OCI-LY7 (cell line): ENCODE measurements around the gene TRAPPC10. TPM values are rescaled to one million over a fixed set of nuclear protein-coding genes. Genes with fewer than 3 reads are reported as not detected.

Source experiments
- BruUV-seq: library from RNA; stranded (reverse); fragments of 400-500 nt; replicated peaks from 2 replicates; lab custom pipeline; 2021; lab: Mats Ljungman, UMichigan
- CTCF ChIA-PET: fragments of 300-600 bp; sonication (Branson Sonifier 250); formaldehyde crosslinking; loops from one replicate; lab custom pipeline; 2022; ENCODE audit warnings: antibody characterized with exemption; ENCODE audit not compliant: unreplicated experiment; lab: Charles Lee
- POLR2A ChIA-PET: fragments of 300-600 bp; sonication (Branson Sonifier 250); formaldehyde crosslinking; loops from one replicate; lab custom pipeline; 2022; ENCODE audit warnings: antibody characterized with exemption; lab: Charles Lee
- DNase-seq: peaks from one replicate; pipeline ENCODE4 v3.0.0-alpha.2; 2015; ENCODE audit warnings: low spot score
- H2AFZ ChIP-seq: fragments of 200-600 bp; sonication (generic), shearing (Covaris generic); 2 replicates; pipeline ENCODE4 v1.6.1; 2014; ENCODE audit warnings: mild to moderate bottlenecking, antibody characterized with exemption, low read length, moderate library complexity
- H3K27ac ChIP-seq: fragments of 200-600 bp; sonication (generic); 2 replicates; pipeline ENCODE4 v1.5.1; 2014; ENCODE audit warnings: mixed run types, low read depth, mild to moderate bottlenecking, moderate library complexity, low read length, inconsistent platforms; ENCODE audit not compliant: poor library complexity, severe bottlenecking
- H3K36me3 ChIP-seq: fragments of 200-600 bp; sonication (generic); 2 replicates; pipeline ENCODE4 v1.6.1; 2014; ENCODE audit warnings: mild to moderate bottlenecking, antibody characterized with exemption, low read length, moderate library complexity, mixed read lengths; ENCODE audit not compliant: insufficient read depth
- H3K4me1 ChIP-seq: fragments of 200-600 bp; sonication (generic); 2 replicates; pipeline ENCODE4 v1.5.1; 2014; ENCODE audit warnings: mild to moderate bottlenecking, low read length; ENCODE audit not compliant: insufficient read depth, poor library complexity, severe bottlenecking
- H3K4me2 ChIP-seq: fragments of 200-600 bp; sonication (generic); 2 replicates; pipeline ENCODE4 v1.6.1; 2014; ENCODE audit warnings: mild to moderate bottlenecking, low read length
- H3K4me3 ChIP-seq: fragments of 200-600 bp; sonication (generic); 2 replicates; pipeline ENCODE4 v1.5.1; 2014; ENCODE audit warnings: mild to moderate bottlenecking, low read depth, low read length; ENCODE audit not compliant: poor library complexity, severe bottlenecking
- H3K79me2 ChIP-seq: fragments of 200-600 bp; sonication (generic); 2 replicates; pipeline ENCODE4 v1.6.1; 2016; ENCODE audit warnings: low read depth, mild to moderate bottlenecking, low read length, moderate library complexity, mixed read lengths; ENCODE audit not compliant: insufficient read depth
- H3K9me2 ChIP-seq: fragments of 200-600 bp; sonication (generic); 2 replicates; pipeline ENCODE4 v1.6.1; 2016; ENCODE audit warnings: mild to moderate bottlenecking, low read length, mixed read lengths; ENCODE audit not compliant: insufficient read depth
- H3K9me3 ChIP-seq: fragments of 200-600 bp; sonication (generic); 2 replicates; pipeline ENCODE4 v1.6.1; 2014; ENCODE audit warnings: mild to moderate bottlenecking, mixed run types, low read length, mixed read lengths
- H4K20me1 ChIP-seq: fragments of 200-600 bp; sonication (generic); 2 replicates; pipeline ENCODE4 v1.6.1; 2014; ENCODE audit warnings: mild to moderate bottlenecking, antibody characterized with exemption, low read length, moderate library complexity, mixed read lengths; ENCODE audit not compliant: insufficient read depth
- EZH2phosphoT487 ChIP-seq: fragments of 200-600 bp; sonication (generic); IDR thresholded peaks from 2 replicates; pipeline ENCODE4 v1.6.1; 2018; ENCODE audit warnings: low read depth, borderline replicate concordance, mild to moderate bottlenecking, mixed run types, antibody characterized with exemption, low read length, moderate library complexity, mixed read lengths
- intact Hi-C: fragments of 100-400 bp; cut with micrococcal nuclease; formaldehyde crosslinking; loops from one replicate; pipeline ENCODE4 v1.10.0; 2022; ENCODE audit not compliant: unreplicated experiment
- total RNA-seq, 2 experiments: library from RNA; depleted of rRNA in 1 of 2; stranded (reverse); fragments of >200 nt in 1 of 2; shearing (Covaris generic) in 1 of 2; gene quantifications; 2 replicates each; pipeline ENCODE4 v1.2.3, GENCODE V29; 2014 to 2022
- TF ChIP-seq, protein P1 (sequence below): fragments of 200-600 bp; sonication (generic); conservative IDR thresholded peaks from 2 replicates; pipeline ENCODE4 v1.5.1; 2014; ENCODE audit warnings: mild to moderate bottlenecking, antibody characterized with exemption, low read length, moderate library complexity, mixed read lengths

Gene TRAPPC10
- total RNA-seq, 2 experiments from 2014 or later, result 37.4 to 54.7 TPM

- Histone ChIP-seq H3K27ac (peak overlapping the region; percentile 75), H2AFZ (no peak overlapping the region), H3K4me2 (peak overlapping the region; percentile 74), H4K20me1 (peaks cover 19% of the 10 kb centered on the region), H3K9me3 (no peaks in the 10 kb centered on the region), H3K4me3 (peak overlapping the region; percentile 84), H3K36me3 (peaks cover 15% of the 10 kb centered on the region), H3K9me2 (no peaks in the 10 kb centered on the region), H3K4me1 (peaks cover 47% of the 10 kb centered on the region), H3K79me2 (peaks cover 62% of the 10 kb centered on the region)
- intact Hi-C loops, result no loop called here
- DNase-seq, result peak; percentile 56
- TF ChIP-seq, protein P1, sequence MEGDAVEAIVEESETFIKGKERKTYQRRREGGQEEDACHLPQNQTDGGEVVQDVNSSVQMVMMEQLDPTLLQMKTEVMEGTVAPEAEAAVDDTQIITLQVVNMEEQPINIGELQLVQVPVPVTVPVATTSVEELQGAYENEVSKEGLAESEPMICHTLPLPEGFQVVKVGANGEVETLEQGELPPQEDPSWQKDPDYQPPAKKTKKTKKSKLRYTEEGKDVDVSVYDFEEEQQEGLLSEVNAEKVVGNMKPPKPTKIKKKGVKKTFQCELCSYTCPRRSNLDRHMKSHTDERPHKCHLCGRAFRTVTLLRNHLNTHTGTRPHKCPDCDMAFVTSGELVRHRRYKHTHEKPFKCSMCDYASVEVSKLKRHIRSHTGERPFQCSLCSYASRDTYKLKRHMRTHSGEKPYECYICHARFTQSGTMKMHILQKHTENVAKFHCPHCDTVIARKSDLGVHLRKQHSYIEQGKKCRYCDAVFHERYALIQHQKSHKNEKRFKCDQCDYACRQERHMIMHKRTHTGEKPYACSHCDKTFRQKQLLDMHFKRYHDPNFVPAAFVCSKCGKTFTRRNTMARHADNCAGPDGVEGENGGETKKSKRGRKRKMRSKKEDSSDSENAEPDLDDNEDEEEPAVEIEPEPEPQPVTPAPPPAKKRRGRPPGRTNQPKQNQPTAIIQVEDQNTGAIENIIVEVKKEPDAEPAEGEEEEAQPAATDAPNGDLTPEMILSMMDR, result no peak
- no peak for TF ChIP-seq EZH2phosphoT487
- ChIA-PET POLR2A (interaction anchor here (0.6 to 1.5 kb wide), 3 partner anchors 10 to 255 kb away, joined by 3 to 6 read pairs (median 6); no protein-coding TSS in a partner anchor), CTCF (no interaction called here)
- TSS peak; percentile 55 for BruUV-seq
These were observed 1.4 kb downstream of the TRAPPC10 start for GRCh38 chr21:44013380-44014088.

GRCh38 chr21:44017601-44018000, 5.5 kb downstream of the TRAPPC10 start:
- Histone ChIP-seq H3K4me3 (no peak overlapping the region), H3K9me3 (no peaks in the 10 kb centered on the region), H2AFZ (no peak overlapping the region), H4K20me1 (peaks cover 22% of the 10 kb centered on the region), H3K36me3 (peaks cover 15% of the 10 kb centered on the region), H3K27ac (no peak overlapping the region), H3K79me2 (peaks cover 96% of the 10 kb centered on the region), H3K4me2 (no peak overlapping the region), H3K9me2 (no peaks in the 10 kb centered on the region), H3K4me1 (peaks cover 66% of the 10 kb centered on the region)
- ChIA-PET CTCF (interaction anchor here (0.6 kb wide), 1 partner anchor 9 kb away, joined by 3 read pairs; no protein-coding TSS in a partner anchor), POLR2A (interaction anchor here (0.7 kb wide), 2 partner anchors 76 to 200 kb away, joined by 3 read pairs; no protein-coding TSS in a partner anchor)
- no peak for TF ChIP-seq EZH2phosphoT487
- TF ChIP-seq, protein P1, result no peak
- BruUV-seq, result no TSS peak
- intact Hi-C loops, result no loop called here
- DNase-seq, result no peak

DNA sequence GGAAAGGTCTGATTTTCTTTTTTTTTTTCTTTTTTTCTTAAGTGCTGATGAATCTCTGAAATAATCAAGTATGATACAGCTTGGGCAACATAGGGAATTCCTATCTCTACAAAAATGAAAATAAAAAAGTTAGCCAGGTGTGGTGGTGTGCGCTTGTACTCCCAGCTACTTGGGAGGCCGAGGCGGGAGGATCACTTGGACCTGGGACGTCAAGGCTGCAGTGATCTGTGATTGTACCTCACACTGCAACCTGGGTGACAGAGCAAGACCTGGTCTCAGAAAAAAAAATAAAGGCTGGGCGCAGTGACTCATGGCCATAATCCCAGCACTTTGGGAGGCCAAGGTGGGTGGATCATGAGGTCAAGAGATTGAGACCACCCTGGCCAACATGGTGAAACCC, 6.0 kb downstream of the TRAPPC10 start:
- TF ChIP-seq EZH2phosphoT487, result no peak
- TF ChIP-seq, protein P1, result no peak
- Histone ChIP-seq H3K9me3 (no peaks in the 10 kb centered on the region), H3K4me2 (no peak overlapping the region), H3K9me2 (no peaks in the 10 kb centered on the region), H3K36me3 (peaks cover 15% of the 10 kb centered on the region), H3K27ac (no peak overlapping the region), H3K4me1 (peaks cover 66% of the 10 kb centered on the region), H3K79me2 (peaks cover 96% of the 10 kb centered on the region), H2AFZ (no peak overlapping the region), H4K20me1 (peaks cover 19% of the 10 kb centered on the region), H3K4me3 (no peak overlapping the region)
- no TSS peak for BruUV-seq
- ChIA-PET POLR2A (interaction anchor here (0.7 kb wide), 2 partner anchors 76 to 200 kb away, joined by 3 read pairs; no protein-coding TSS in a partner anchor), CTCF (no interaction called here)
- DNase-seq, result no peak
- intact Hi-C loops, result no loop called here
